Activated gamma-delta T cell treated with Interleukin-2 at 50 U/mL for 16 hours (primary cell): ENCODE results near the gene NPC1.
"Not testable (repeated sequence)": the region's sequence is repeated elsewhere in the genome, so short reads cannot be mapped to it uniquely, and the experiment has no call there.

Source experiments
- DNase-seq: peaks from one replicate; pipeline ENCODE4 v3.0.0-alpha.2; 2020

Gene NPC1

DNA sequence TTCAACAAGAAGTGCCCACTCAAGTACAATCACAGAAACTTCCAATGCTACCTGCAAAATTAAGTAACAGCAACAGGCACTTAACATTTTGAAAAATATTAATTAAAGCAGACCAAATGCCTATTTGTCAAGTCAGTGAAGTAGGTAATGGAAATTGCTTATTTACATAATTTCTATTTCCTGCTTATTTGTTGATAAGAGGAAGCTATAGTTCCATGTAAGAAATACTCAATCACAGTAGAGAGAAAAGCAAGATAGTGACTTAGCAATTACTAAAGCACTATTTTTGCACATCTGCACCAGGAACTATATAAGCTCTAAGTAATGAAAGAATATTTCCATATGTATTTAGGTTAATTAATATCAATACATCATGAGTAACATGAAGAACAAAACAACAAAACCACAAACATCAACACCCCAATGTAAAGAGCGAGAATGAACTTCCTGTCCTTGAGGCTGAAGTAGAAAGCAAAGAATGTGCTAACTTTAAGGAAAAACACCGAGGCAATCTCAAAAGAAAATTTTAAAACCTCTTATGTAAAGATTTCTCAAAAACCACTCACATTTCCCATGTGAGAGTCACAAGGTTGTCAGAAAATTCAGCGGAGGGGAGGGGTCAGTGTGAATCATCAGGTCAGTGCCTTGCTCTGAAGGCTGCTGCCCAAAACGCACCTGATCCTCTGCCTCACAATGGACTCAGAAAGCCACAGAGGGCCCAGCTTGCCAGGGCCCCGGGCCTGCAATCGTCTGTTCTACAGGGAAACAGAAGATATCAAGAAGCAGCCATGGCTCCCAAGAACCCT lies 12.5 kb downstream of the NPC1 start:
- DNase-seq, result peak; percentile 38

DNA sequence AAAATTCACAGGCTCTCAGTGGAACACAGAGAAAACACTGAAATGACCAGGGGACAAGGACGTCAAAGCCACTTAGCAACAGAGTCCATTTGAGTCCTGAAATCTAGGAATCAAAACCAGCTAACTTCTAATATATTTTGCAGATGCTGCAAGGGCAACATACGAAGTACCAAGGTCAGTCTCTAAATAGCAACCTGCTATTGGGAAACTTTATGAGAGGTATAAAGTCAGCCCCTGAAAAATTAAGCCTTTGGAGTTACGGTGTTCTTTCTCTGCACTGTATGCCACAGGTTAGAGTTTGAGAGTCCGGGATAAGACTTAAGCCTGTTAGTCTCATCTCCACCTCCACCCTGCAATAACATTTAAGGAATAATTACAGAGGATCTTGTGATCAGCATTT lies 13.3 kb downstream of the NPC1 start:
- no peak for DNase-seq

DNA sequence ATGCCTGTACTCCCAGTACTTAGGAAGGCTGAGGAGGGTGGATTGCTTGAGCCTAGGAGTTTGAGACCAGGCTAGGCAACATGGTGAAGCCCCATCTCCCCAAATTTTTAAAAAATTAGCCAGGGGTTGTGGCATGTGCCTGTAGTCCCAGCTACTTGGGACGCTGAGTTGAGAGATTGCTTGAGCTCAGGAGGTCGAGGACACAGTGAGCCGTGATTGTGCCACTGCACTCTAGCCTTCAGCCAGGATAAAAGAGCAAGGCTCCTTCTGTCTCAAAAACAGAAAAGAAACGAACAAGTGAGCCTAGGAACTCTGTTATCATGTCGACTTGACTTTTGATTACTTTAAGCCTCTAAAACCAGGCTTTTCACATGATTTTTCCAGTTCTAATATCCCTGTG lies 13.7 kb downstream of the NPC1 start:
- DNase-seq, result no peak

DNA sequence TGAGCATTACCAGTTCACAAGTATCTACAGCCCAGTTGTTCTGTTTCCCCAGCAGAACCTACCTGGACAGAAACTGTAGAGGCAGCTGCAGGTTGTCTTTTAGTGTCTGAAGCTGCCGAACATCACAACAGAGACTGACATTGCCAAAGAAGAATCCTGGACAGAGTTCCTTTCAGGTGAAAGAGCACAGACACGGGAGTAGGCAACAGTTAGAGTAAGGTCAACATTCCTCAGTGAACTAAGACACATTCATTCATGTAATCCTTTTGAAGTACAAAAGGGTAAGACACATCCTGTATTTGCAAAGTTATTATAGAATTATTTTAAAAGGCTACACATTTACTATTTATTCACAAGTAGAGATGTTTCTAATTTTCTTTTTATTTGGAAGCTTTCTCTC lies 14.3 kb downstream of the NPC1 start:
- DNase-seq, result no peak

DNA sequence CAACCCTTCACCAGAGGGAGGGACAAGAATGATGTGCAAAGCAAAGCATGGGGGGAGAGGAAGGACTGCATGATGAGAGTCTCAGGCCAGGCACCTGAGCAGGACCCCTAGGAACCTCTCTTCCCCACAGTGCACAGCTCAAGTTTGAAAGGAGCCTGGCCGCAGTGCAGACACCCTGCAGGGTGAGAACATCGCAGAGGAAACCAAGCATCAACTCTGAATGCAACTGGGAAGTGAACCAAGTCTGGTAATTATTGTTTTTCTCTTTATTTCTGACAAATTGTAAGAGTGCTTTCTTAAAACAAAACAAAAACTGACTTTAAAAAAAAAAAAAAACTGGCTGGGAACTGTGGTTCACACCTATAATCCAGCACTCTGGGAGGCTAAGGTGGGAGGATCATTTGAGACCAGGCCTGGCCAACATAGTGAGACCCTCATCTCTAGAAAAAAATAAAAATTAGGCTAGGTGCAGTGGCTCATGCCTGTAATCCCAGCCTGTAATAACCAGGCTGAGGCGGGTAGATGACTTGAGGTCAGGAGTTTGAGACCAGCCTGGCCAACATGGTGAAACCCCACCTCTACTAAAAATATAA lies 15.3 kb downstream of the NPC1 start:
- peak; percentile 22 for DNase-seq

DNA sequence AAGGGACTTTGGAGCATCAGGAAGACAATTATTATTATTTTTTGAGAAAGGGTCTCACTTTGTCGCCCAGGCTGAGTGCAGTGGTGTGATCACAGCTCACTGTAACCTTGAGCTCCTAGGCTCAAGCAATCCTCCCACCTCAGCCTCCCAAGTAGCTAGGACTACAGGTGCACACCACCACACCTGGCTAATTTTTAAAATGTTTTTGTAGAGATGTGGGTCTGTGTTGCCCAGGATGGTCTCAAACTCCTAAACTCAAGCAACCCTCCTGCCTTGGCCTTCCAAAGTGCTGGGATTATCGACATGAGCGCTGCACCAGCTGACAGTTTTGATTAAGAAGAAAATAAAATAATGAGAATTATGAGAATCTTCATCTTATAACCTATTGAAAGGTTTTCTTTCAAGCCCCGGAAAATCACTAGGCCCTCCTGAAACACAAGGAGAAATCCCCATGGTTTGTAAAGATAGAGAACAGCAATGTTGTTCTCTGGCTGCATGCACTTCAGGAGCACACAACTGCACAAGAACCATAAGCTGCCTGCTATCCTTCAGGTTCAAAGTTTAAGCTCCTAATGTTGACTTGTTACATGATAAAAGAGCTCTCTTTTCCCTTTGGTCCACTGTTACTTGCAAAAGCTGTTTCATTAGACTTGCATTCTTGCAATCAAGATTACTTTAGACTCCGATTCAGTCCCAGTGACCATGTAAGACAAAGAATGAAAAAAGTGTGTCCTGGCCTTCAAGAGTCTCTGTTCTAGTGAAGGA lies 16.8 kb downstream of the NPC1 start:
- DNase-seq, result no peak

DNA sequence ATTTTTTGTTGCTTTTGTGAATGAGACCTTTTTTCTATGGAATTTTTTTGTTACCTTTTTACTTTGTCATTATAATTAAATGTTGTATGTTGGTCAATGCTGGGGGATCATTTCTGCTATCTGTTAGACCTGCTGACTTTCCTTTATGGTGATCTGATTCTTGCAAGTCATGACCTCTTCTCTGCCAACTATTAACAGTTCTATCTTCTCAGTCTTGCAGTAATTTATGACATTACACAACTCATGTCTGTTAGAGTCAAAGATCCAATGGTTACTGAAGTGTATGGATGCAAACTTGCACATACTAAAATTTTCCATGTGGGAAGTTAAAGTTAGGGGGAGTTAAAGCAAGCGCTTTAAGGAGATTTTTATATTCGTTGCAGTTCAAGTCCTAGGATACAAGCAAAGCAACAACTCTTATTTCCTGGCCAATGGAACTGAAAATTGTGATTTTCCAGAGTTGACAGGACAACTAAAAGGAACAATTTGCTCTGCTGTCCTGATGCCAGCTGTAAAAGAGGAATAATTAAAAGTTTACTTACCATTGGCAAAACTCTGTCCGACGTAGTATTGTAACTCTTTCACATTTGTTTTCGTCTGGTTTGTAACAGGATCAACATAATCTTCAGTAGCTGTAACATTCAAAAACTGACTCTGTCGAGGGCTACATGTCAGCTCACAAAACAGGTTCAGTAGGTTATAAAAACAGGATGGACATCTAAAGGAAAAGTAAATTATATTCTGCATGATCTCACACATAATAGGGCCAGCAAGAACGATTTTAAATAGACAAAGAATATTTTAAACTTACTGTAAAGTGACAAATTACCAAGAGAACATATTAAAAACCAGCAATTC lies 17.8 kb downstream of the NPC1 start:
- no peak for DNase-seq

DNA sequence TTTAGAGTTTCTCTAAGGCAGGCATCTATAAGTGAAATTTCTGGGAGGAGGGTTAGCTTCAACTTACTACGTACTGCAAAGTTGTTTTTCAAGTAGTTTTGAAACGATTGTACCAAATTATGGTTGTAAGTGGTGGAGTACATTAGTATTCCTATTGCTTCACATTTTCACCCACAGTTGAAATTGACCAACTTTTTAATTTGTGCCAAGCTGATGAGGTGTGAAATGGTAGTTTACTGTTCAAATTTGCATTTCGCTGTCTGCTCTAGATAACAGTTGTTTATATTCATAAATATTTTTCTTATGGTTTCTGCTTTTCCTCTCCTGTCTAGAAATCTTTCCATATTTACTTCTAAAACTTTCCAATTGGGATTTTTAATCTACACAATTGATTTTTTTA lies 18.6 kb downstream of the NPC1 start:
- no peak for DNase-seq

DNA sequence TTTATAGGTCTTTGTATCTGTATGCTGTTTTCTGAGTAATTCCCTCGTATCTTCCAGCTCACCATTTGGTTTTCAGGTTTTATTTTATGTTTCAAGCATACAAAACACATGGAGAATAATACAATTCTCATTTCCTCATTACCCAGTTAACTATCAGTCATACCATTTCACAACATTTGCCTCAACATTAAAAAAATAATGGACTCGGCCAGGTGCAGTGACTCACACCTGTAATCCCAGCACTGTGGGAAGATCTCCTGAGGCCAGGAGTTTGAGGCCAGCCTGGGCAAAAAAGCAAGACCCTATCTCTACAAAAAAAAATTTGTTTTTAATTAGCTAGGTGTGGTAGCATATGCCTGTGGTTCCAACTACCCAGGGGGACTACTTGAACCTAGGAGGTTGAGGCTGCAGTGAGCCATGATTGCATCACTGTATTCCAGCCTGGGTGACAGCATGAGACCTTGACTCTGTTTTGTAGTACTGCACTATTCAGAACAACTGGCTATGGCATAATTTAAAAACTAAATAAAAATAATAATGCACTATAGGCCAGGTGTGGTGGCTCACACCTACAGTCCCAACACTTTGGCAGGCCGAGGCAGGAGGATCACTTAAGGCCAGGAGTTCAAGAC lies 20.3 kb downstream of the NPC1 start:
- no peak for DNase-seq

DNA sequence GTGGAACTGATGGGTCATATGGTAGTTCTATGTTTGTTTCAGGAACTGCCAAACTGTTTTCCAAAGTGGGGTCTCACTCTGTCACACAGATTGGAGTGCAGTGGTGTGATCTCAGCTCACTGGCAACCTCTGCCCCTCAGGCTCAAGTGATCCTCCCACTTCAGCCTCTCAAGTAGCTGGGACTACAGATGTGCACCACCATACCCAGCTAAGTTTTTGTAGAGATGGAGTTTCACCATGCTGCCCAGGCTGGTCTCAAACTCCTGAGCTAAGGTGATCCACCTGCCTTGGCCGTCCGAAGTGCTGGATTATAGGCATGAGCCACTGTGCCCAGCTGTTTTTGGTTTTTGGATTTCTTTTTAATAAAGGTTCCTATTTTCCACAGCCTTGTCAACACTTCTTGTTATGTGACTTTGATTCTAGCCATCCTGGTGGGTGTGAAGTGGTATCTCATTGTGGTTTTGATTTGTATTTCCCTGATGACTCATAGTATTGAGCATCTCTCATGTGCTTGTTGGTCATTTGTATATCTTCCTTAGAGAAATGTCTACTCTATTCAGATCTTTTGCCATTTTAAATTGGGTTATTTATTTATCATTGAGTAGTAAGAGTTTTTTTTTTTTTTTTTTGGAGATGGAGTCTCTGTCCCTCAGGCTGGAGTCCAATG lies 22.8 kb downstream of the NPC1 start:
- DNase-seq, result peak; percentile 31

DNA sequence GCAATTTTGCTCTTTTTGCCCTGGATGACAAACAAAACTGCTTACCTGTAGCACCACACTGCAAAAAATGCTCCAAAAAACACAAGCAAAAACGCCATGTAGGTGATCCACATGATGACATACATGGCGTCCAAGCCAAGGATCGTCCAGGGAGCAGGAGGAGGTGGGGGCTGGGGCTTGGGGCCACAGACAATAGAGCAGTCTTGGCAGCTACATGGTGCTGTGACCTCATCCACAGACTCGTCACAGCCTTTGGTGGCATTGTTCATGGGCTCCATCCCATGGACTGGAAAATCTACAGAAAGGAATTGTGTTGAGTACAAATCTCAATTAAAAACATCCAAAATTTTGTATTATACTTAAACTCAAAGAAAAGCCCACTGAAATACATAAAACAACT lies 26.1 kb downstream of the NPC1 start:
- DNase-seq, result no peak

DNA sequence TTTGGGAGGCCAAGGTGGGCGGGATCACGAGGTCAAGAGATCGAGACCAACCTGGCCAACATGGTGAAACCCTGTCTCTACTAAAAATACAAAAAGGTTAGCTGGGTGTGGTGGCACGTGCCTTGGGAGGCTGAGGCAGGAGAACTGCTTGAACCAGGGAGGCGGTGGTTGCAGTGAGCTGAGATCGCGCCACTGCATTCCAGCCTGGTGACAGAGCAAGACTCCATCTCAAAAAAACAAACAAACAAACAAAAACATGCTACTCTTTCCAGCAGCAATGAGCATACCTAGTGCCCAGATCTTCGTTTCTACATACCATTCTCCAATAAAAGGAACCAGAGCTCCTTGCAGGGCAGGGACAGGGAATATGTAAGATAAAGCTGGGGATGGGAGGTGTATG lies 28.8 kb downstream of the NPC1 start:
- DNase-seq, result not testable (repeated sequence)

DNA sequence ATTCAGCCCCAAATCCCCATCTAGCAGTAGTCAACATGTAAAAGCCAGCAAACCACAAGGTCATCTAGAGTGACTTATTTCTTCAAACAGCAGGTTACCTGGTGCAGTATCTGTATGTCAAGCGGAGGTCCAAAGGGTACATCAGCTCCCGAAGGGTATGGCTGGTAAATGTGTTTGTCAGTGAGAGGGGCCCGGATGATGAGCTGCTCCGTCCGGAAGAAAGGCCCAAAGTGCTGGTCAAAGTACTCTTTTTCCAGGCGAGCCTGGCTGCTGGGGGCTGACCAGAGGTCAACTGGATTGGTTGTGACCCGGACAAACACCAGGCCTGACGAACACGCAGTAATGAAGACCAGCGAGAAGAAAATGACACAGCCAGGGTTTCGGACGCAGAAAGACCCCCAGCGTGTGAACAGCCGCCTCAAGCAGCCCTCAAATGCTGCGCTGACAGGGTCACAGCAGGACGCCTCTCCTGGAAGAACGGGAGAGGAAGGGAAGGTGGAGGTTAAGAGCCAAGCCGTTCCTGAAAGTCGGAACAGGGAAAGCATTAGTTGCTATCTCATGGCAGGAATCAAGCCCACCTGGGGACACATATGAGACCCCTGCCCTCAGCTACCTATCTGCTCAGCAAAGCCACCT lies 30.0 kb downstream of the NPC1 start:
- no peak for DNase-seq

DNA sequence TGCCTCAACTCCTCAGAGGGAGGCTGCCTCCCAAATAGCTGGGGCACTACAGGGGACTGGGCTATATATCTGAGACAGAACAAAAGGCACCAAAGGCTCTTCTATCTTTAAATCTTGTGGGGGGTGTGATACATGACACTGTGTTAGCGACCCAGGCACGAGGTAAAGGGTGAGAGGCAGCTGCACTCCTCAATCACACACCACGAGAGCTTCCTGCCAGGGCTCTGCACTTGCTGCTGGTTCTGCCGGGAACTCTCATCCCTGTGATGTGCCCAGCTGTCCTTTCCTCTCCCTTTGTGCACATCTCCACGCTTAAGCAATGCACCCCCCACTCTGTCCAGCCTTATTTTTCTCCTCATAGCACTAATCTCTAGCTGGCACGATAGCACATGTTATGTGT lies 32.4 kb downstream of the NPC1 start:
- no peak for DNase-seq

DNA sequence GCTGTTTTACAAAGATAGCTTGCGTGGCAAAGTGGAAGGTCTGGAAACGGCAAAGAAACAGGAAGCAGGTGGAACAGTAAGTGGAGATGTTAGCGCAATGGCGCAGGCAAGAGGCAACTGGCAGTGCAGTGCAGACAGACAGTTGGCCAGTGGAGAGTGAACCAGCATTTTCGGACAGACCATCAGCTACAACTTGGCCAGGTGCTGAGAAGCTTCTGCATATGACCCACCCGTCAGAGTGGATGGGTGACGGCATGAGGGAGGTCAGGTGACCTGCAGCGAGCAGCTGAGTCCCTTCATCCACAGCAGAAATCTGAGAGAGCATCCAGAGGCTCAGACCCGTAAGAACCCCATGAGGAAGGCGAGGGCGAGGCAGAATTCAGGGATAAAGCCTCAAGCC lies 33.8 kb downstream of the NPC1 start:
- no peak for DNase-seq

DNA sequence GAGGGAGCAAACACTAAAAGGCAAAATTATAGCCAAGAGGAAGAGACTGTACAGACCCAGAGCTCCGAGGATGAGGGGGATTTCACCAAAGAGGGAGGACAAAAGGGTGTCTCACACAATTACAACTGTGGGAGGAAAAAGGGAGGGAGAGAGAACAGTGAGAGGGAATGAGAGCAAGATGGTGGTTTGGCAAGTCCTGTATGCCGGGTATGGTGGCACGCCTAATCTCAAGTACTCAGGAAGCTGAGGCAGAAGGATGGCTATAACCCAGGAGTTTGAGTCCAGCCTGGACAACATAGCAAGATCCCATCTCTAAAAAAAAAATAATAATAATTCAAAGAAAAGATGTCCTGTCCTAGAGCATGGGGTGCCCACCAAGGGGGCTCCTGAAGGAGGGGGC lies 34.3 kb downstream of the NPC1 start:
- DNase-seq, result no peak

DNA sequence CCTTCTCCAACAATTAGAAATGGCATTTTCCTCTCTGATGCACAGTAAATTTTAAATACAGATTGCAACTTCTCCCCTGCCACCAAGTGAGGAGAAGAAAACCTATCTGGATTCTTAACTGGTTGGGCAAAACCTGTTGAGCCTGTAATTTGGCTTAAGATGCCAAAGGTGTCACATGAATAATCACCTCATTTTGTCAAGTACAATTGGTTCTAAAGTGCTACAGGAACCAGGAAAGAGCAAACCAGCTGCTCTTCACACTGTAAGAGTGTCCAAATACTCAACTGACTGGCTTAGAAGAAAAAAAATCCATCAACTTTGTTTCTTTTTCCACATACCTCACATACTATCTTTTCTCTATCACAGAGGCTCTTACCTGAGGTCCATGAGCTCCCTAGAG lies 35.4 kb downstream of the NPC1 start:
- DNase-seq, result no peak

DNA sequence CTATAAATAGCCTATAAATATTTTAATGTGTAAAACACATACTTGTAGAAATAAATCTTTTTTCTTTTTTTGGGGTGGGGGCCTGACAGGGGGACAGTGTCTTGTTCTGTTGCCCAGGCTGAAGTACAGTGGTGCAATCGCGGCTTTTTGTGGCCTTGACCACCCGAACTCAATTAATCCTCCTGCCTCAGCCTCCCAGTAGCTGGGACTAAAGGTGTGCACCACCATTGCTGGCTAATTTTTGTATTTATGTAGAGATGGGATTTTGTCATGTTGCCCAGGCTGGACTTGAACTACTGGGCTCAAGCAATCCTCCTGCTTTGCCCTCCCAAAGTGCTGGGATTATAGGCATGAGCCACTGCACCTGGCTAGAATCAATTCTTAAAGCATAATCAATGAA lies 37.6 kb downstream of the NPC1 start:
- no peak for DNase-seq

DNA sequence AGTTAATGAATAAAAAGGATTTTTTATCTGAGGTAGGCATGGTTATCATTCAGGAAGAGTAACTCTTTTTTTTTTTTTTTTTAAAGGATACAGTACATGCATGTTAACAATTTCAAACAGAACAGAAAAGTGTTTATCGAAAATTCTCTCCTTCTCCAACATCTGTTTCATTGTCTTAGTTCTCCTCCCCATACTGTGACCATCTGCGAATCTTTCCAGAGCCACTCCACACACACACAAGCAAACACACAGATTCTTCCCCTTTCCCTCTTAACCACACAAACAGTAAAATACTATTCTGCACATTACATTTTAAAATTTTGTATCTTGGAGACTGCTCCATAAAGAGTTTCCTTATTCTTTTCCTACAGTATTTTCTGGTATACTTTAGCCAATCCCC lies 38.0 kb downstream of the NPC1 start:
- no peak for DNase-seq

DNA sequence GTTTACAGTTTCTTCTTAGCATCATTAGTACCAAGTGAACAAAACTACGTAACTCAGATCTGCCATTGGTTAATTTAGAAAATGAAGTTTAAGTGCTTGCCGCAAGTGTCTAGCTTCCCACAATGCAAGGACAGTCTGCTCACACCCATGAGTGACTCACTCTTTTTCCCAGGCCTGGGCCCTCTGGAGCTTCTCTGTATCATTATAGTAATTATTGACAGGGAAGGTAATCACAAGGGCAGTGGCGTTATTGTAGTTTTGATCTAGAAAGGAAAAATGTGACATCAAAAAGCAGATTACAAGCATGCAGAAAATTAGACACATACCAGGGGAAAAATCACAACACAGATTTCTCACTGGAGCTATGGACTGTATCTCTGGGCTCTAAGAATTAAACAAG lies 38.5 kb downstream of the NPC1 start:
- DNase-seq, result no peak

DNA sequence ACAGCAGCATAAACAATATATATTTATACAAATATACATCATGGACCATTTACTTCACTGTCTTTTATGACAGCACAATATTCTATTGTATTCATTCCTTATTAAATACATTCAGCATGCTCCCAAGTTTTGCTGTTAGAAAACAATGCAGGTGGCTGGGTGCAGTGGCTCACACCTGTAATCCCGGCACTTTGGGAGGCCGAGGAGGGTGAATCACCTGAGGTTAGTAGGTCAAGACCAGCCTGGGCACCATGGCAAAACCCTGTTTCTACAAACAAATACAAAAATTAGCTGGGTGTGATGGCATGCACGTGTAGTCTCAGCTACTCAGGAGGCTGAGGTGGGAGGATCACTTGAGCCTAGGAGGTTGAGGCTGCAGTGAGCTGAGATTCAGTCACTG lies 39.0 kb downstream of the NPC1 start:
- no peak for DNase-seq
